GM23338 (cell line): ENCODE measurements around the gene SNAP47. TPM values are rescaled to one million over a fixed set of nuclear protein-coding genes. Genes with fewer than 3 reads are reported as not detected.

Experiments used
- ATAC-seq: fragments of 200-7000 bp; cut with Tn5 transposase; 3 replicates; pipeline ENCODE4 v1.9.1; 2020
- DNase-seq: peaks from one replicate; pipeline ENCODE4 v3.0.0-alpha.2; 2015; ENCODE audit warnings: low spot score
- H2AFZ ChIP-seq: fragments of 200-600 bp; sonication (generic); 2 replicates; pipeline ENCODE4 v1.8.0; 2016; ENCODE audit warnings: antibody characterized with exemption, mild to moderate bottlenecking, moderate library complexity
- H3F3A ChIP-seq: fragments of 200-600 bp; sonication (generic); replicated peaks from 2 replicates; pipeline ENCODE4 v1.8.0; 2017; ENCODE audit warnings: antibody characterized with exemption, mixed run types, low read depth
- H3K27ac ChIP-seq: fragments of 200-600 bp; sonication (generic); 2 replicates; pipeline ENCODE4 v1.6.1; 2016; ENCODE audit warnings: low read depth
- H3K27me3 ChIP-seq: fragments of 200-600 bp; sonication (generic); 2 replicates; pipeline ENCODE4 v1.8.0; 2016; ENCODE audit warnings: mild to moderate bottlenecking, mixed run types, moderate library complexity; ENCODE audit not compliant: insufficient read depth
- H3K36me3 ChIP-seq: fragments of 200-600 bp; sonication (generic); 2 replicates; pipeline ENCODE4 v1.8.0; 2016; ENCODE audit warnings: mild to moderate bottlenecking; ENCODE audit not compliant: insufficient read depth
- H3K4me1 ChIP-seq: fragments of 200-600 bp; sonication (generic); 2 replicates; pipeline ENCODE4 v1.8.0; 2016; ENCODE audit warnings: mild to moderate bottlenecking, moderate library complexity; ENCODE audit not compliant: insufficient read depth
- H3K4me2 ChIP-seq: fragments of 200-600 bp; sonication (generic); 2 replicates; pipeline ENCODE4 v1.7.1; 2017; ENCODE audit warnings: mixed run types
- H3K4me3 ChIP-seq: fragments of 200-600 bp; sonication (generic); 2 replicates; pipeline ENCODE4 v1.6.1; 2016; ENCODE audit warnings: mixed run types
- H3K79me2 ChIP-seq: fragments of 200-600 bp; sonication (generic); replicated peaks from 2 replicates; pipeline ENCODE4 v1.8.0; 2017; ENCODE audit warnings: mild to moderate bottlenecking; ENCODE audit not compliant: insufficient read depth
- H3K9me2 ChIP-seq: fragments of 200-600 bp; sonication (generic); 2 replicates; pipeline ENCODE4 v1.8.0; 2017; ENCODE audit not compliant: insufficient read depth
- H4K20me1 ChIP-seq: fragments of 200-600 bp; sonication (generic); replicated peaks from 2 replicates; pipeline ENCODE4 v1.8.0; 2017; ENCODE audit warnings: mild to moderate bottlenecking; ENCODE audit not compliant: insufficient read depth
- H3K27ac Mint-ChIP-seq: 2 replicates; pipeline ENCODE4 v1.8.0; 2020; ENCODE audit warnings: inconsistent platforms, mild to moderate bottlenecking, moderate library complexity, mixed read lengths
- H3K27me3 Mint-ChIP-seq: 3 replicates; pipeline ENCODE4 v1.8.0; 2022; ENCODE audit warnings: low read depth, mild to moderate bottlenecking, moderate library complexity, mixed read lengths, inconsistent platforms; ENCODE audit not compliant: insufficient read depth, poor library complexity
- H3K36me3 Mint-ChIP-seq: 3 replicates; pipeline ENCODE4 v1.8.0; 2021; ENCODE audit warnings: low read depth, mild to moderate bottlenecking, inconsistent platforms, moderate library complexity, mixed read lengths
- H3K4me1 Mint-ChIP-seq: 3 replicates; pipeline ENCODE4 v1.8.0; 2020; ENCODE audit warnings: mild to moderate bottlenecking, inconsistent platforms, mixed read lengths
- H3K4me3 Mint-ChIP-seq: 3 replicates; pipeline ENCODE4 v1.8.0; 2021; ENCODE audit warnings: moderate library complexity, mild to moderate bottlenecking, inconsistent platforms, mixed read lengths
- H3K9me3 Mint-ChIP-seq: 3 replicates; pipeline ENCODE4 v1.8.0; 2020; ENCODE audit warnings: moderate library complexity, mild to moderate bottlenecking, inconsistent platforms, mixed read lengths
- CREB1 ChIP-seq: fragments of 250-450 bp; sonication (Bioruptor Pico); IDR thresholded peaks from 2 replicates; pipeline ENCODE4 v1.5.0; 2020; ENCODE audit warnings: low read depth, mild to moderate bottlenecking, moderate library complexity
- EZH2 ChIP-seq: fragments of 200-600 bp; sonication (generic); IDR thresholded peaks from one replicate; pipeline ENCODE4 v1.8.0; 2017; ENCODE audit warnings: antibody characterized with exemption, mild to moderate bottlenecking, low read depth; ENCODE audit not compliant: unreplicated experiment
- NANOG ChIP-seq: IDR thresholded peaks from 2 replicates; pipeline ENCODE4 v1.6.1; 2016; ENCODE audit warnings: antibody characterized with exemption, borderline replicate concordance
- STAT1 ChIP-seq: IDR thresholded peaks from one replicate; pipeline ENCODE4 v1.6.1; 2016; ENCODE audit warnings: antibody characterized with exemption; ENCODE audit not compliant: unreplicated experiment
- polyA plus RNA-seq: library from polyadenylated mRNA; unstranded; fragments of >200 nt; fragmentation: Nextera tagmentation; extraction: Ambion mirVana; gene quantifications from 2 replicates; pipeline ENCODE4 v1.2.1, GENCODE V29; 2016
- total RNA-seq: library from RNA; depleted of rRNA; stranded (reverse); fragments of >200 nt; shearing (Covaris generic); gene quantifications from 2 replicates; pipeline ENCODE4 v1.2.3, GENCODE V29; 2014
- TF ChIP-seq, protein P1 (sequence below): IDR thresholded peaks from one replicate; pipeline ENCODE4 v1.6.1; 2018; ENCODE audit warnings: antibody characterized with exemption; ENCODE audit not compliant: unreplicated experiment
- TF ChIP-seq, protein P2 (sequence below), 2 experiments: fragments of 200-600 bp in 1 of 2; sonication (generic) in 1 of 2; conservative IDR thresholded peaks; 2 replicates each; pipeline versions ENCODE4 v1.5.1 to v1.6.1; 2016 to 2017; ENCODE audit warnings: antibody characterized with exemption in 2 of 2, low read depth in 2 of 2, mild to moderate bottlenecking in 2 of 2, moderate library complexity in 1 of 2
- TF ChIP-seq, protein P3 (sequence below): IDR thresholded peaks from 2 replicates; pipeline ENCODE4 v1.6.1; 2016; ENCODE audit warnings: antibody characterized with exemption

The SNAP47 gene
- total and polyA plus RNA-seq, 2 experiments from 2014 or later: 19.5 to 51.8 TPM

DNA sequence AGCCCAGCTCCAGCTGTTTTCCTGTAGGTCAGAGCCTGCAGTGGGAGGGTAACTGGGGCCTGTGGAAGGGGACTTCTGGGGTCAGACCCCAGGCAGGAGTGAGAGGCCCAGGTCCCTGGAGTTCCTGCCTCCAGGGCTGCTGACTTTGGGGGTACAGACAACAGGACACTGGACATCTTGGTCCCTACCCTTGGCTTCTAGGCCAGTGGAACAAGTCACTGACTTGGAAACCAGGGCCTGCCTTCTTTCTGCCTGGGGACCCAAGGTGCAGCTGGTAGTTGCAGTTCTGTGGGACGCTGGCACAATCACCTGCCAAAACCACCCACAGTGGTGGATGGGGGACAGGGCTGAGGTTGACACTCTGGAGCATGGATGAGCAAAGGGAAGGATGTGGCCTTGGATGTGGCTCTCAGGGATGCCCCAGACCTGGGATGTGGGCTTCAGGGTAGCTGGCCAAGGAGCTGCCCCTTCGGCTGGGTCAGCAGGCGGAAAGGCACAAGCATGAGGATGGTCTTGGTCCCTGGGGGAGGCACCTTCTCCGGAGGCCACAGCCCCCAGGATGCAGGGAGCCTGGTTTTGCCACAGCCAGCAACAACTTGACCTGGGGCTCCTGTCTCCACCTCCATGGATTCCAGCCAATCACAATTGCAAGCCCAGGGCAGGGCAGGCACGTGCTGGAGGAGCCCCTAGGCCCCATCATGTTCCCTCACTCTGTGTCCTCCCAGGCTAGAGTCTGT lies 5.9 kb upstream of the SNAP47 start:
- Histone ChIP-seq H3K79me2 (peaks cover 10% of the 10 kb centered on the region), H3K4me1 (peaks cover 15% of the 10 kb centered on the region; the same call in 1 of the 2 replicates), H3K9me2 (0 out of 2 replicates have a peak, but pooled peaks cover 4% of the 10 kb centered on the region), H3K27ac (no peak overlapping the region), H4K20me1 (no peaks in the 10 kb centered on the region), H3F3A (0 out of 2 replicates have a peak, but pooled peaks cover 7% of the 10 kb centered on the region), H3K4me2 (peak overlapping the region; percentile 87), H3K36me3 (no peaks in the 10 kb centered on the region), H2AFZ (peak overlapping the region; percentile 66; the same call in 1 of the 2 replicates), H3K4me3 (peak overlapping the region; percentile 83), H3K27me3 (no peaks in the 10 kb centered on the region)
- Mint-ChIP-seq H3K4me1 (peaks cover 21% of the 10 kb centered on the region), H3K36me3 (peaks cover 18% of the 10 kb centered on the region), H3K27me3 (peaks cover 18% of the 10 kb centered on the region), H3K27ac (0 out of 2 replicates have a peak overlapping the region, but pooled peaks have one; percentile 80), H3K9me3 (peaks cover 8% of the 10 kb centered on the region), H3K4me3 (peak overlapping the region; percentile 84)
- TF ChIP-seq, protein P1, sequence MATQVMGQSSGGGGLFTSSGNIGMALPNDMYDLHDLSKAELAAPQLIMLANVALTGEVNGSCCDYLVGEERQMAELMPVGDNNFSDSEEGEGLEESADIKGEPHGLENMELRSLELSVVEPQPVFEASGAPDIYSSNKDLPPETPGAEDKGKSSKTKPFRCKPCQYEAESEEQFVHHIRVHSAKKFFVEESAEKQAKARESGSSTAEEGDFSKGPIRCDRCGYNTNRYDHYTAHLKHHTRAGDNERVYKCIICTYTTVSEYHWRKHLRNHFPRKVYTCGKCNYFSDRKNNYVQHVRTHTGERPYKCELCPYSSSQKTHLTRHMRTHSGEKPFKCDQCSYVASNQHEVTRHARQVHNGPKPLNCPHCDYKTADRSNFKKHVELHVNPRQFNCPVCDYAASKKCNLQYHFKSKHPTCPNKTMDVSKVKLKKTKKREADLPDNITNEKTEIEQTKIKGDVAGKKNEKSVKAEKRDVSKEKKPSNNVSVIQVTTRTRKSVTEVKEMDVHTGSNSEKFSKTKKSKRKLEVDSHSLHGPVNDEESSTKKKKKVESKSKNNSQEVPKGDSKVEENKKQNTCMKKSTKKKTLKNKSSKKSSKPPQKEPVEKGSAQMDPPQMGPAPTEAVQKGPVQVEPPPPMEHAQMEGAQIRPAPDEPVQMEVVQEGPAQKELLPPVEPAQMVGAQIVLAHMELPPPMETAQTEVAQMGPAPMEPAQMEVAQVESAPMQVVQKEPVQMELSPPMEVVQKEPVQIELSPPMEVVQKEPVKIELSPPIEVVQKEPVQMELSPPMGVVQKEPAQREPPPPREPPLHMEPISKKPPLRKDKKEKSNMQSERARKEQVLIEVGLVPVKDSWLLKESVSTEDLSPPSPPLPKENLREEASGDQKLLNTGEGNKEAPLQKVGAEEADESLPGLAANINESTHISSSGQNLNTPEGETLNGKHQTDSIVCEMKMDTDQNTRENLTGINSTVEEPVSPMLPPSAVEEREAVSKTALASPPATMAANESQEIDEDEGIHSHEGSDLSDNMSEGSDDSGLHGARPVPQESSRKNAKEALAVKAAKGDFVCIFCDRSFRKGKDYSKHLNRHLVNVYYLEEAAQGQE: no peak
- no peak for TF ChIP-seq STAT1
- TF ChIP-seq NANOG: no peak
- no peak for TF ChIP-seq CREB1
- TF ChIP-seq EZH2: no peak
- TF ChIP-seq, protein P2, sequence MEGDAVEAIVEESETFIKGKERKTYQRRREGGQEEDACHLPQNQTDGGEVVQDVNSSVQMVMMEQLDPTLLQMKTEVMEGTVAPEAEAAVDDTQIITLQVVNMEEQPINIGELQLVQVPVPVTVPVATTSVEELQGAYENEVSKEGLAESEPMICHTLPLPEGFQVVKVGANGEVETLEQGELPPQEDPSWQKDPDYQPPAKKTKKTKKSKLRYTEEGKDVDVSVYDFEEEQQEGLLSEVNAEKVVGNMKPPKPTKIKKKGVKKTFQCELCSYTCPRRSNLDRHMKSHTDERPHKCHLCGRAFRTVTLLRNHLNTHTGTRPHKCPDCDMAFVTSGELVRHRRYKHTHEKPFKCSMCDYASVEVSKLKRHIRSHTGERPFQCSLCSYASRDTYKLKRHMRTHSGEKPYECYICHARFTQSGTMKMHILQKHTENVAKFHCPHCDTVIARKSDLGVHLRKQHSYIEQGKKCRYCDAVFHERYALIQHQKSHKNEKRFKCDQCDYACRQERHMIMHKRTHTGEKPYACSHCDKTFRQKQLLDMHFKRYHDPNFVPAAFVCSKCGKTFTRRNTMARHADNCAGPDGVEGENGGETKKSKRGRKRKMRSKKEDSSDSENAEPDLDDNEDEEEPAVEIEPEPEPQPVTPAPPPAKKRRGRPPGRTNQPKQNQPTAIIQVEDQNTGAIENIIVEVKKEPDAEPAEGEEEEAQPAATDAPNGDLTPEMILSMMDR (conservative IDR thresholded peaks at IDR 0.05; ENCODE audit: low read depth in 2 of 2): no peak
- TF ChIP-seq, protein P3, sequence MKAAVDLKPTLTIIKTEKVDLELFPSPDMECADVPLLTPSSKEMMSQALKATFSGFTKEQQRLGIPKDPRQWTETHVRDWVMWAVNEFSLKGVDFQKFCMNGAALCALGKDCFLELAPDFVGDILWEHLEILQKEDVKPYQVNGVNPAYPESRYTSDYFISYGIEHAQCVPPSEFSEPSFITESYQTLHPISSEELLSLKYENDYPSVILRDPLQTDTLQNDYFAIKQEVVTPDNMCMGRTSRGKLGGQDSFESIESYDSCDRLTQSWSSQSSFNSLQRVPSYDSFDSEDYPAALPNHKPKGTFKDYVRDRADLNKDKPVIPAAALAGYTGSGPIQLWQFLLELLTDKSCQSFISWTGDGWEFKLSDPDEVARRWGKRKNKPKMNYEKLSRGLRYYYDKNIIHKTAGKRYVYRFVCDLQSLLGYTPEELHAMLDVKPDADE: no peak
- ATAC-seq: peak; percentile 47
- DNase-seq: peak; percentile 49
